H7 (cell line): ENCODE data around the gene RALGAPA2. TPM values are rescaled to one million over a fixed set of nuclear protein-coding genes. Genes with fewer than 3 reads are reported as not detected.

Experiments used
- DNase-seq: peaks from one replicate; pipeline ENCODE4 v3.0.0; 2012
- H3K27me3 ChIP-seq: 2 replicates; pipeline ENCODE4 v1.6.0; 2011; ENCODE audit warnings: mild to moderate bottlenecking, low read length; ENCODE audit not compliant: control insufficient read depth, insufficient read depth
- H3K36me3 ChIP-seq: replicated peaks from 2 replicates; pipeline ENCODE4 v1.5.1; 2011; ENCODE audit warnings: low read length; ENCODE audit not compliant: control insufficient read depth, insufficient read depth
- H3K4me3 ChIP-seq: 2 replicates; pipeline ENCODE4 v1.5.1; 2011; ENCODE audit warnings: low read depth, mild to moderate bottlenecking, control low read depth, low read length, moderate library complexity; ENCODE audit not compliant: insufficient read depth
- total RNA-seq: library from RNA; depleted of rRNA; stranded (reverse); fragments of >200 nt; shearing (Covaris generic); gene quantifications from 2 replicates; pipeline ENCODE4 v1.2.3, GENCODE V29; 2014

The RALGAPA2 gene
- total RNA-seq, 1 experiment from 2014 or later: 6.1 TPM

- no peak for DNase-seq
- H3K4me3 ChIP-seq: no peak overlapping the region
- H3K27me3 ChIP-seq: no peaks in the 10 kb centered on the region
- H3K36me3 ChIP-seq: no peaks in the 10 kb centered on the region
Observed at GRCh38 chr20:20411836-20412235, 300.6 kb downstream of the RALGAPA2 start.

- DNase-seq: no peak
- H3K4me3 ChIP-seq: no peak overlapping the region
Observed at GRCh38 chr20:20411402-20411801, 301.0 kb downstream of the RALGAPA2 start.

GRCh38 chr20:20410678-20411077, 301.8 kb downstream of the RALGAPA2 start:
- Histone ChIP-seq H3K4me3 (no peak overlapping the region), H3K27me3 (no peaks in the 10 kb centered on the region), H3K36me3 (no peaks in the 10 kb centered on the region)
- peak; percentile 74 for DNase-seq

More at GRCh38 chr20:20411402-20411801, 301.0 kb downstream of the RALGAPA2 start:
- H3K36me3 ChIP-seq: no peaks in the 10 kb centered on the region
- no peaks in the 10 kb centered on the region for H3K27me3 ChIP-seq

DNA sequence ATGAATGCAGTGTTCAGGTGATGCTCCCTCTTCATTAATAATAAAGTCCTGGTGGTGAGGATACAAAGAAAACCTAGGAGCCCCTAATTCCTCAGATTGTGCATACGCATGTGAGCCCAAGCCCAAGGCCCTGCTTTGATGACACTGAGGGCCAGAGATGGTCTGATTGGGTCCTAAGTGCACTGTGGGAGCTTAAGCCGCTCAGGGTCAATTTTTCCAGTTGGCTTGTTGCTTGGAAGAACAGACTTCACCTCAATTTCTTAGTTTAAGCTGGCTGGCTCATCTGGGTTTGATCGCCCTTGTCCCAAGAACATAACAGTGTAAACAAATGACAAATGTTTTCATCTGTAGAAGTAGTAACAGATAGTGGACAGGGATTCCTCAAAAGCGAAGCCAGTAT, 303.1 kb downstream of the RALGAPA2 start:
- H3K36me3 ChIP-seq: no peaks in the 10 kb centered on the region
- H3K27me3 ChIP-seq: no peaks in the 10 kb centered on the region
- no peak overlapping the region for H3K4me3 ChIP-seq
- no peak for DNase-seq

- Histone ChIP-seq H3K36me3 (no peaks in the 10 kb centered on the region), H3K4me3 (no peak overlapping the region), H3K27me3 (no peaks in the 10 kb centered on the region)
- DNase-seq: no peak
Observed at GRCh38 chr20:20407891-20408805, 304.3 kb downstream of the RALGAPA2 start.

DNA sequence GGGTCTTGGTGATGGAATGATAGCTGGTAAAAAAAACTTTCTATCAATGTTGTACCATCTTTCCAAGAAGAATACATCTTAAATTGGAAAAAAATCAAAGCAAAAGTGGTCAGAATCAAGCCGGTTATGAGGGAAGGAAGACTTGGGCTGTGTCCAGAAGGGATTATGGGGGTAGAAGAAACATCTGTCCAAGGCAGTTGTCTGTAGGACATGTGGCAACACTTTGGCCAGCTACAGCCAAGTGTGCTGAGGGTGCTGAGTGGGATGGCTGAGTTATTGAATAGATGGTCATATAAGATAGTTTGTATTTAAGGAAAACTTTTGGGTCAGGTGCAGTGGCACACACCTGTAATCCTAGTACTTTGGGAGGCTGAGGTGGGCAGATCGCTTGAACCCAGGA, 306.1 kb downstream of the RALGAPA2 start:
- no peak overlapping the region for H3K4me3 ChIP-seq
- H3K27me3 ChIP-seq: no peaks in the 10 kb centered on the region
- no peak for DNase-seq
- no peaks in the 10 kb centered on the region for H3K36me3 ChIP-seq

GRCh38 chr20:20405623-20406022, 306.8 kb downstream of the RALGAPA2 start:
- H3K4me3 ChIP-seq: no peak overlapping the region
- H3K36me3 ChIP-seq: no peaks in the 10 kb centered on the region
- no peak for DNase-seq
- no peaks in the 10 kb centered on the region for H3K27me3 ChIP-seq

GRCh38 chr20:20404633-20405032, 307.8 kb downstream of the RALGAPA2 start:
- no peaks in the 10 kb centered on the region for H3K27me3 ChIP-seq
- no peak for DNase-seq
- no peak overlapping the region for H3K4me3 ChIP-seq
- no peaks in the 10 kb centered on the region for H3K36me3 ChIP-seq

GRCh38 chr20:20401991-20402390, 310.5 kb downstream of the RALGAPA2 start:
- H3K27me3 ChIP-seq: no peaks in the 10 kb centered on the region
- no peak for DNase-seq
- H3K4me3 ChIP-seq: no peak overlapping the region
- H3K36me3 ChIP-seq: no peaks in the 10 kb centered on the region

GRCh38 chr20:20399531-20400500, 312.6 kb downstream of the RALGAPA2 start:
- DNase-seq: no peak
- Histone ChIP-seq H3K4me3 (no peak overlapping the region), H3K27me3 (no peaks in the 10 kb centered on the region), H3K36me3 (no peaks in the 10 kb centered on the region)

DNA sequence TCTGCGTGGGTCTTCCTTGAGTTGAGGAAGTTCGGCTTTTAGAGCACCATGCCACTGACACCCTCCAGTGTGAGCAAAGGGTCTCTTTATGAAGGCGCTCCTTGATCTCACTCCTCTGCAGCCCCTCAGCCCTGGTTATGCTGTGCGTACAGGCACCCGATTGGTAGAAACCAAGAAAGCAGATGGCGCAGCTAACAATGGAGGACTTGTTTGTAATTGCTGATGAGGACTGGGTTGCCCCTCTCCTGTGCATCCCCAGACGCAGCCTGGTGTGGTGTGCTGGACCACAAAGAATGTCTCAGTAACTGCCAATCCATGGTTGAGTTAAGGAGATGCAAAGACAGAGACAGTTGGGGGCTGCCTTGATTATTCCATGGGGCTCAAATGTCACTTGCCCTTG, 314.3 kb downstream of the RALGAPA2 start:
- H3K4me3 ChIP-seq: no peak overlapping the region
- DNase-seq: no peak
- H3K36me3 ChIP-seq: no peaks in the 10 kb centered on the region
- H3K27me3 ChIP-seq: no peaks in the 10 kb centered on the region

DNA sequence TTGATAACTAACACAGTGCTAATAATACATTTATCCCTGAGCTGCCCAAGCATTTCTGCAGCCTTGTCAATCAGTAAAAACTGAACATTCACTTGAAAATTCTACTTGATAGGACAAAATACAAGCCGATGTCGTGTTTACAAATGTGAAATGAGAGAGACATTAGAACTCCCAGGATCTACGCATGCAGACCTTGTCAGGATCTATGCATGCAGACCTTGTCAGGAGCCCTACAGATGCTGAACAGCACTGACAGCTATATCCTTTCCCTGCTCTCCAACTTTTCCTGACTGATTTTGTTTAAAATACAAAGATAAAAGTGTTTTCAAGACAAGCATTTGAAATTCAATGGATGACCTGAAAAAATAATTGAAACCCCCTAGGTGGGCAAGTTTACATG, 315.6 kb downstream of the RALGAPA2 start:
- H3K36me3 ChIP-seq: no peaks in the 10 kb centered on the region
- H3K4me3 ChIP-seq: no peak overlapping the region
- no peaks in the 10 kb centered on the region for H3K27me3 ChIP-seq
- DNase-seq: no peak

- DNase-seq: peak; percentile 85
Observed at GRCh38 chr20:20395903-20396568, 316.4 kb downstream of the RALGAPA2 start.

GRCh38 chr20:20395087-20395486, 317.4 kb downstream of the RALGAPA2 start:
- DNase-seq: peak; percentile 54
- H3K4me3 ChIP-seq: no peak overlapping the region
- H3K27me3 ChIP-seq: no peaks in the 10 kb centered on the region
- no peaks in the 10 kb centered on the region for H3K36me3 ChIP-seq

More at GRCh38 chr20:20395903-20396568, 316.4 kb downstream of the RALGAPA2 start:
- Histone ChIP-seq H3K36me3 (no peaks in the 10 kb centered on the region), H3K27me3 (no peaks in the 10 kb centered on the region), H3K4me3 (no peak overlapping the region)
